Liver (tissue), 3 donors: ENCODE measurements around the gene GATA2.

ENCODE experiments used
- EGR1 ChIP-seq, 2 donors: IDR thresholded peaks; 2 replicates each; pipeline ENCODE4 v1.6.1; 2016 to 2018; ENCODE audit warnings: antibody characterized with exemption in 2 of 2, low read depth in 2 of 2
- HNF4A ChIP-seq, 2 donors: conservative IDR thresholded peaks; 2 replicates each; pipeline ENCODE4 v1.6.1; 2016; ENCODE audit warnings: antibody characterized with exemption in 2 of 2, mild to moderate bottlenecking in 2 of 2
- JUND ChIP-seq, 2 donors: IDR thresholded peaks; 2 replicates each; pipeline ENCODE4 v1.6.1; 2016; ENCODE audit warnings: antibody characterized with exemption in 2 of 2
- RAD21 ChIP-seq, 2 donors: IDR thresholded peaks; 2 replicates each; pipeline ENCODE4 v1.6.1; 2016; ENCODE audit warnings: antibody characterized with exemption in 2 of 2, mild to moderate bottlenecking in 2 of 2
- RXRA ChIP-seq, 2 donors: IDR thresholded peaks; 2 replicates each; pipeline ENCODE4 v1.6.1; 2017 to 2018; ENCODE audit warnings: antibody characterized with exemption in 2 of 2, mild to moderate bottlenecking in 1 of 2
- TAF1 ChIP-seq: conservative IDR thresholded peaks from 2 replicates; pipeline ENCODE4 v1.6.1; 2016; ENCODE audit warnings: antibody characterized with exemption, mild to moderate bottlenecking
- TF ChIP-seq, protein P1 (sequence below): fragments of 150-350 bp; IDR thresholded peaks from 2 replicates; pipeline ENCODE4 v1.5.1; 2017; ENCODE audit warnings: improper control_type of control experiment, low read depth, low read length; ENCODE audit not compliant: missing input control
- TF ChIP-seq, protein P2 (sequence below): IDR thresholded peaks from 2 replicates; pipeline ENCODE4 v1.6.1; 2016; ENCODE audit warnings: antibody characterized with exemption
- TF ChIP-seq, protein P3 (sequence below): IDR thresholded peaks from 2 replicates; pipeline ENCODE4 v1.6.1; 2016; ENCODE audit warnings: antibody characterized with exemption, mild to moderate bottlenecking
- TF ChIP-seq, protein P4 (sequence below): IDR thresholded peaks from 2 replicates; pipeline ENCODE4 v1.6.1; 2016; ENCODE audit warnings: antibody characterized with exemption
- donor health status: healthy.
- donor health status: healthy.

DNA sequence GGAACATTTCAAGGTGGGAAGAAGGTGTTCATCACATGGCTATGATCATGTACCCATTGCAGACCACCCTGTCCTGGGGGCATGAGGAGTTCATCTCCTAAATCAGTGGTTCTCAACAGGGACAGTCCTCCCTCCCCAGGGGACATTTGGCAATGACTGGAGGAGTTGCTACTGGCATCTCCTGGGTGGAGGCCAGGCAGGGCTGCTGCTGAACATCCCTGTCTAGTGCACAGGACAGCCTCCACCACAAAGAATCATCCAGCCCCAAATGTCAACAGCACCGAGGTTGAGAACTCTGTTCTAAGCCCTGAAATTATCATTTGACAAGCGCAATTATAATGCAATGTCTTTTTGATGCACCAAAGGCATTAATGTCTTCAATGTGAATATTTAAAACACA lies 21.9 kb downstream of the GATA2 start:
- no peak for TF ChIP-seq RXRA (IDR thresholded peaks at IDR 0.05)
- TF ChIP-seq, protein P1, sequence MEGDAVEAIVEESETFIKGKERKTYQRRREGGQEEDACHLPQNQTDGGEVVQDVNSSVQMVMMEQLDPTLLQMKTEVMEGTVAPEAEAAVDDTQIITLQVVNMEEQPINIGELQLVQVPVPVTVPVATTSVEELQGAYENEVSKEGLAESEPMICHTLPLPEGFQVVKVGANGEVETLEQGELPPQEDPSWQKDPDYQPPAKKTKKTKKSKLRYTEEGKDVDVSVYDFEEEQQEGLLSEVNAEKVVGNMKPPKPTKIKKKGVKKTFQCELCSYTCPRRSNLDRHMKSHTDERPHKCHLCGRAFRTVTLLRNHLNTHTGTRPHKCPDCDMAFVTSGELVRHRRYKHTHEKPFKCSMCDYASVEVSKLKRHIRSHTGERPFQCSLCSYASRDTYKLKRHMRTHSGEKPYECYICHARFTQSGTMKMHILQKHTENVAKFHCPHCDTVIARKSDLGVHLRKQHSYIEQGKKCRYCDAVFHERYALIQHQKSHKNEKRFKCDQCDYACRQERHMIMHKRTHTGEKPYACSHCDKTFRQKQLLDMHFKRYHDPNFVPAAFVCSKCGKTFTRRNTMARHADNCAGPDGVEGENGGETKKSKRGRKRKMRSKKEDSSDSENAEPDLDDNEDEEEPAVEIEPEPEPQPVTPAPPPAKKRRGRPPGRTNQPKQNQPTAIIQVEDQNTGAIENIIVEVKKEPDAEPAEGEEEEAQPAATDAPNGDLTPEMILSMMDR: no peak
- TF ChIP-seq TAF1: no peak
- no peak for TF ChIP-seq RAD21 (IDR thresholded peaks at IDR 0.05)
- no peak for TF ChIP-seq JUND (IDR thresholded peaks at IDR 0.05)
- TF ChIP-seq, protein P2, sequence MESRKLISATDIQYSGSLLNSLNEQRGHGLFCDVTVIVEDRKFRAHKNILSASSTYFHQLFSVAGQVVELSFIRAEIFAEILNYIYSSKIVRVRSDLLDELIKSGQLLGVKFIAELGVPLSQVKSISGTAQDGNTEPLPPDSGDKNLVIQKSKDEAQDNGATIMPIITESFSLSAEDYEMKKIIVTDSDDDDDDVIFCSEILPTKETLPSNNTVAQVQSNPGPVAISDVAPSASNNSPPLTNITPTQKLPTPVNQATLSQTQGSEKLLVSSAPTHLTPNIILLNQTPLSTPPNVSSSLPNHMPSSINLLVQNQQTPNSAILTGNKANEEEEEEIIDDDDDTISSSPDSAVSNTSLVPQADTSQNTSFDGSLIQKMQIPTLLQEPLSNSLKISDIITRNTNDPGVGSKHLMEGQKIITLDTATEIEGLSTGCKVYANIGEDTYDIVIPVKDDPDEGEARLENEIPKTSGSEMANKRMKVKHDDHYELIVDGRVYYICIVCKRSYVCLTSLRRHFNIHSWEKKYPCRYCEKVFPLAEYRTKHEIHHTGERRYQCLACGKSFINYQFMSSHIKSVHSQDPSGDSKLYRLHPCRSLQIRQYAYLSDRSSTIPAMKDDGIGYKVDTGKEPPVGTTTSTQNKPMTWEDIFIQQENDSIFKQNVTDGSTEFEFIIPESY: no peak
- TF ChIP-seq, protein P3, sequence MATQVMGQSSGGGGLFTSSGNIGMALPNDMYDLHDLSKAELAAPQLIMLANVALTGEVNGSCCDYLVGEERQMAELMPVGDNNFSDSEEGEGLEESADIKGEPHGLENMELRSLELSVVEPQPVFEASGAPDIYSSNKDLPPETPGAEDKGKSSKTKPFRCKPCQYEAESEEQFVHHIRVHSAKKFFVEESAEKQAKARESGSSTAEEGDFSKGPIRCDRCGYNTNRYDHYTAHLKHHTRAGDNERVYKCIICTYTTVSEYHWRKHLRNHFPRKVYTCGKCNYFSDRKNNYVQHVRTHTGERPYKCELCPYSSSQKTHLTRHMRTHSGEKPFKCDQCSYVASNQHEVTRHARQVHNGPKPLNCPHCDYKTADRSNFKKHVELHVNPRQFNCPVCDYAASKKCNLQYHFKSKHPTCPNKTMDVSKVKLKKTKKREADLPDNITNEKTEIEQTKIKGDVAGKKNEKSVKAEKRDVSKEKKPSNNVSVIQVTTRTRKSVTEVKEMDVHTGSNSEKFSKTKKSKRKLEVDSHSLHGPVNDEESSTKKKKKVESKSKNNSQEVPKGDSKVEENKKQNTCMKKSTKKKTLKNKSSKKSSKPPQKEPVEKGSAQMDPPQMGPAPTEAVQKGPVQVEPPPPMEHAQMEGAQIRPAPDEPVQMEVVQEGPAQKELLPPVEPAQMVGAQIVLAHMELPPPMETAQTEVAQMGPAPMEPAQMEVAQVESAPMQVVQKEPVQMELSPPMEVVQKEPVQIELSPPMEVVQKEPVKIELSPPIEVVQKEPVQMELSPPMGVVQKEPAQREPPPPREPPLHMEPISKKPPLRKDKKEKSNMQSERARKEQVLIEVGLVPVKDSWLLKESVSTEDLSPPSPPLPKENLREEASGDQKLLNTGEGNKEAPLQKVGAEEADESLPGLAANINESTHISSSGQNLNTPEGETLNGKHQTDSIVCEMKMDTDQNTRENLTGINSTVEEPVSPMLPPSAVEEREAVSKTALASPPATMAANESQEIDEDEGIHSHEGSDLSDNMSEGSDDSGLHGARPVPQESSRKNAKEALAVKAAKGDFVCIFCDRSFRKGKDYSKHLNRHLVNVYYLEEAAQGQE: no peak
- TF ChIP-seq, protein P4, sequence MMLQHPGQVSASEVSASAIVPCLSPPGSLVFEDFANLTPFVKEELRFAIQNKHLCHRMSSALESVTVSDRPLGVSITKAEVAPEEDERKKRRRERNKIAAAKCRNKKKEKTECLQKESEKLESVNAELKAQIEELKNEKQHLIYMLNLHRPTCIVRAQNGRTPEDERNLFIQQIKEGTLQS: no peak
- no peak for TF ChIP-seq HNF4A (conservative IDR thresholded peaks at IDR 0.05)
- TF ChIP-seq EGR1 (IDR thresholded peaks at IDR 0.05; ENCODE audit: low read depth in 2 of 2): no peak
